ENCODE measurements around the gene PPT2. TPM values are rescaled to one million over a fixed set of nuclear protein-coding genes. Genes with fewer than 3 reads are reported as not detected.

Gene PPT2
- total RNA-seq, 3 donors from 2014 or later (not counting 1 experiment from before 2014, with no cell fraction given), result 16.3 to 28.3 (median 19.0) TPM

DNA sequence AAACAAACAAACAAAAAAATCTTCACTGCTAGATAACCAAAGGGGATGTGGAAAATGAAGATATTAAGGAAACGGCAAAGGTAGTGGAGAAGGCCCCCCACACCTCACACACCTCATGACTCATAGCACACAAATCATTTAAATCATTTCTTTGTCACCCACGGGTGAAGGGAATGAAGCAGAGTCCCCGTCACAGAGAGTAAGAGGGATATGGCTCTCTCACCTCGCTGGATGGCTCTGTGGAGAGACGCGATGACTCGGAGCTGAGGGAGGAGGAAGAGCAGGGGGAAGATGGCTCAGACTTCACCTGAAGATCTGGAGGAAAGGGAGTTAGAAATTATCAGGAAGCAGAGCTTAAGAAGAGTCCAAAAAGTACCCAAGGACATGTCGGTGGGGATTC lies 27.1 kb upstream of the PPT2 start:
- H3K36me3 ChIP-seq (ENCODE audit: control insufficient read depth, insufficient read depth, low read length), result peaks cover 22% of the 10 kb centered on the region
- 79% methylated on average over 7 of the region's 8 CpGs for WGBS (ENCODE audit: insufficient coverage)
- peaks cover 7% of the 10 kb centered on the region for H3K36me3 Mint-ChIP-seq

DNA sequence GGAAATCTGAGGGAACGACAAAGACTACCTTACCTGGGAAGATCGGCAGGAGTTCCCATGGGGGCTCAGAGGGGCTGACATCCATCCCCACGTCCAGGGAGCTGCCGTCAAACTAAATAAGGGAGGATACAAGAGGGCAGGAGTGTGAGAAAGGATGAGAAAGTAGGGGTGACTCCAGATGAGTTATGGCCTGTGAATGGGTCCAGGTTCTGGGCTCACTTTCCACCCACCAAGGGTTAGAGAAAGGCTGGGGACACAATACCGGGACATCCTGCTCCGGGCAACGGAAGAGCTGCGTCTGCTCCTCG lies 26.6 kb upstream of the PPT2 start:
- ATAC-seq (no peak), DNase-seq (no peak)
- no peaks in the 10 kb centered on the region for H3K9me3 ChIP-seq (ENCODE audit: control insufficient read depth, insufficient read depth, low read length)
- peak overlapping the region; percentile 93 to 98 for H3K27ac Mint-ChIP-seq
- H3K4me1 Mint-ChIP-seq, result peaks cover 51 to 56% of the 10 kb centered on the region in 2 donors
- no peaks in the 10 kb centered on the region for H3K9me3 Mint-ChIP-seq
- peaks cover 7% of the 10 kb centered on the region for H3K36me3 Mint-ChIP-seq
- H3K4me3 Mint-ChIP-seq, result peak overlapping the region; percentile 94
- peak overlapping the region; percentile 85 for H3K27ac ChIP-seq (ENCODE audit: low read length)
- peaks cover 37% of the 10 kb centered on the region for H3K4me1 ChIP-seq (ENCODE audit: control insufficient read depth, insufficient read depth, low read length)
- peak overlapping the region; percentile 98 for H3K4me3 ChIP-seq (ENCODE audit: low read length)
- no peaks in the 10 kb centered on the region for H3K27me3 ChIP-seq (ENCODE audit: control insufficient read depth, insufficient read depth, low read length)
- 13% methylated on average over 9 of the region's 9 CpGs for WGBS (ENCODE audit: insufficient coverage)
- intact Hi-C loops (cut with micrococcal nuclease), result no loop called here
- no peaks in the 10 kb centered on the region for H3K27me3 Mint-ChIP-seq (ENCODE audit: low read depth in 2 of 2)
- TF ChIP-seq, protein P1, sequence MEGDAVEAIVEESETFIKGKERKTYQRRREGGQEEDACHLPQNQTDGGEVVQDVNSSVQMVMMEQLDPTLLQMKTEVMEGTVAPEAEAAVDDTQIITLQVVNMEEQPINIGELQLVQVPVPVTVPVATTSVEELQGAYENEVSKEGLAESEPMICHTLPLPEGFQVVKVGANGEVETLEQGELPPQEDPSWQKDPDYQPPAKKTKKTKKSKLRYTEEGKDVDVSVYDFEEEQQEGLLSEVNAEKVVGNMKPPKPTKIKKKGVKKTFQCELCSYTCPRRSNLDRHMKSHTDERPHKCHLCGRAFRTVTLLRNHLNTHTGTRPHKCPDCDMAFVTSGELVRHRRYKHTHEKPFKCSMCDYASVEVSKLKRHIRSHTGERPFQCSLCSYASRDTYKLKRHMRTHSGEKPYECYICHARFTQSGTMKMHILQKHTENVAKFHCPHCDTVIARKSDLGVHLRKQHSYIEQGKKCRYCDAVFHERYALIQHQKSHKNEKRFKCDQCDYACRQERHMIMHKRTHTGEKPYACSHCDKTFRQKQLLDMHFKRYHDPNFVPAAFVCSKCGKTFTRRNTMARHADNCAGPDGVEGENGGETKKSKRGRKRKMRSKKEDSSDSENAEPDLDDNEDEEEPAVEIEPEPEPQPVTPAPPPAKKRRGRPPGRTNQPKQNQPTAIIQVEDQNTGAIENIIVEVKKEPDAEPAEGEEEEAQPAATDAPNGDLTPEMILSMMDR (IDR thresholded peaks at IDR 0.05), result no peak
- H3K36me3 ChIP-seq (ENCODE audit: control insufficient read depth, insufficient read depth, low read length), result peaks cover 18% of the 10 kb centered on the region

More for the DNA sequence above, 27.1 kb upstream of the PPT2 start:
- Mint-ChIP-seq H3K4me1 (peaks cover 51 to 60% of the 10 kb centered on the region in 2 donors), H3K4me3 (peak overlapping the region; percentile 94), H3K27me3 (ENCODE audit: low read depth in 2 of 2) (no peaks in the 10 kb centered on the region), H3K27ac (peak overlapping the region; percentile 93 to 98), H3K9me3 (no peaks in the 10 kb centered on the region)
- ATAC-seq (no peak), DNase-seq (no peak)
- no peak overlapping the region for H3K4me3 ChIP-seq (ENCODE audit: low read length)
- H3K27ac ChIP-seq (ENCODE audit: low read length), result no peak overlapping the region
- intact Hi-C loops (cut with micrococcal nuclease), result no loop called here
- TF ChIP-seq, protein P1 (IDR thresholded peaks at IDR 0.05), result no peak
- no peaks in the 10 kb centered on the region for H3K9me3 ChIP-seq (ENCODE audit: control insufficient read depth, insufficient read depth, low read length)
- H3K4me1 ChIP-seq (ENCODE audit: control insufficient read depth, insufficient read depth, low read length), result peaks cover 37% of the 10 kb centered on the region
- no peaks in the 10 kb centered on the region for H3K27me3 ChIP-seq (ENCODE audit: control insufficient read depth, insufficient read depth, low read length)

DNA sequence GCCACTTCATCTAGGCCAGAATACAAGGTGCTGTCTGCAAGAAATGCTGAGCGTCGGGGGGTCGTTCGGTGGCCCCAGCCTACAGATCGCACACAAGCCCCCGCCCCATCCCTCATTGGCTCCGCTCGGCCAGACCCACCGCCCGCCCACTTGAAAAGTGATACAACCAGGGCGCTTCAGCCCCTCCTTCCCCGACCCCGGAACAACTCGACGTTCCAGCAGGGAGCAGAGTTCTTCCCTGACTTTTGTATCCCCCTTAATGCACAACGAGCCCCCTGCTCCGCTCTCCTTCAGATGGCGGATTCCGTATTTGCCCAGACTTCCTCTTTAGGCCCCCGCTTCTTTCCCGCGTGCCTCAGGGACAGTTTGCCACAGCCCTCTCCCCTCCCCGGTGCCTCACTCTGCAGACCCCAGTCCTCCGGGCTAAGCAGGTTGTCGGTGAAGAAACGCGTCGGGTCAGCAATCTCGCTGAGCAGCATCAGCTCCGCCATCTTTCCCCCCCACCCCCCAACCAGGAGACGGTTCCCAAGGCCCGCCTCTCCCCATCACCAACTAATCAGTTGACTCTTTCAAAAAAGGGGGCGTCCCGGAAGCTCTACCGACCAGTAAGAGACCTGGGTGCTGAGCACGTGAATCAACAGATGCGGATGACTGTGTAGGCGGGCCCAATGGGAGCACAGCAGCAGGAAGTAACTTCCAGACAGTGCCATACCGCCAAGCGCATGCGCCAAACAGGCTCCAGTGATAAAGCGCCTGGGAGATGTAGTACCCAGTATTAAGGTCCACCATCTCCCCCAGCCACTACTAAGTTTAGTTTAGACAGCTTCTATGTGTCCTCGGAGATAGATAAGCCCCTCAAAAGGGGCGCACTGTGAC lies 26.0 kb upstream of the PPT2 start, which contains the start of gene ATF6B:
ATF6B (minus strand) TSS at position 530 of the 876 bp plus-strand sequence; CDS start at position 491, 39 bp downstream.
- TF ChIP-seq, protein P1 (IDR thresholded peaks at IDR 0.05), result no peak
- Mint-ChIP-seq H3K4me3 (peak within 1 kb of the TSS; percentile 94), H3K27ac (peak within 1 kb of the TSS; percentile 93 to 98), H3K9me3 (no peaks in the 10 kb centered on the region), H3K36me3 (peaks cover 7% of the 10 kb centered on the region), H3K4me1 (peaks cover 51 to 56% of the 10 kb centered on the region in 2 donors), H3K27me3 (ENCODE audit: low read depth in 2 of 2) (no peaks in the 10 kb centered on the region)
- peaks cover 18% of the 10 kb centered on the region for H3K36me3 ChIP-seq (ENCODE audit: control insufficient read depth, insufficient read depth, low read length)
- intact Hi-C loops (cut with micrococcal nuclease), result loop anchor here (1.0 kb wide), 1 partner anchor 67 kb away; no protein-coding TSS in a partner anchor
- under 1% methylated on average over 44 of the region's 44 CpGs for WGBS (ENCODE audit: insufficient coverage)
- DNase-seq (peak; percentile 91 to 100), ATAC-seq (peak; percentile 92 to 99 (median 96))
- H3K4me1 ChIP-seq (ENCODE audit: control insufficient read depth, insufficient read depth, low read length), result peaks cover 37% of the 10 kb centered on the region
- H3K4me3 ChIP-seq (ENCODE audit: low read length), result peak within 1 kb of the TSS; percentile 98
- no peaks in the 10 kb centered on the region for H3K27me3 ChIP-seq (ENCODE audit: control insufficient read depth, insufficient read depth, low read length)
- no peaks in the 10 kb centered on the region for H3K9me3 ChIP-seq (ENCODE audit: control insufficient read depth, insufficient read depth, low read length)
- peak within 1 kb of the TSS; percentile 85 for H3K27ac ChIP-seq (ENCODE audit: low read length)

All from natural killer cell (primary cell).